Measurements from ENCODE around the gene FAM171A1. TPM values are rescaled to one million over a fixed set of nuclear protein-coding genes. Genes with fewer than 3 reads are reported as not detected.

FAM171A1 gene
- total and polyA plus RNA-seq, 2 of the 13 experiments (the other 11 are each of a cell fraction or from before 2014, with no cell fraction given), result 21.5 to 34.7 TPM

GRCh38 chr10:15379078-15379477 is 8.0 kb upstream of the FAM171A1 start (continued):
- TF ChIP-seq FOXJ3 (CRISPR knock-in tag; IDR thresholded peaks at IDR 0.05; ENCODE audit: borderline replicate concordance), result no peak
- no peak for TF ChIP-seq KLF6 (CRISPR knock-in tag; IDR thresholded peaks at IDR 0.05)
- TF ChIP-seq NFKB2 (CRISPR knock-in tag; IDR thresholded peaks at IDR 0.05; ENCODE audit: borderline replicate concordance), result no peak
- no peak for TF ChIP-seq ZBTB34 (CRISPR knock-in tag; IDR thresholded peaks at IDR 0.05)
- TF ChIP-seq HNF4A (CRISPR knock-in tag; IDR thresholded peaks at IDR 0.05), result no peak
- no peak for TF ChIP-seq RERE (CRISPR knock-in tag; IDR thresholded peaks at IDR 0.05; ENCODE audit: low read depth)
- TF ChIP-seq HDAC6 (IDR thresholded peaks at IDR 0.05; ENCODE audit: low read depth, low read length), result no peak
- TF ChIP-seq SNRNP70 (IDR thresholded peaks at IDR 0.05; ENCODE audit: low read depth, low read length), result no peak
- no peak for TF ChIP-seq ZNF264 (CRISPR knock-in tag; IDR thresholded peaks at IDR 0.05)
- no peak for TF ChIP-seq MED8 (CRISPR knock-in tag; IDR thresholded peaks at IDR 0.05; ENCODE audit: insufficient replicate concordance)
- no peak for TF ChIP-seq ZBTB49 (CRISPR knock-in tag; IDR thresholded peaks at IDR 0.05; ENCODE audit: borderline replicate concordance)
- TF ChIP-seq ZC3H13 (CRISPR knock-in tag; IDR thresholded peaks at IDR 0.05), result no peak
